Measurements from ENCODE around the gene SIMC1.

SIMC1 gene

DNA sequence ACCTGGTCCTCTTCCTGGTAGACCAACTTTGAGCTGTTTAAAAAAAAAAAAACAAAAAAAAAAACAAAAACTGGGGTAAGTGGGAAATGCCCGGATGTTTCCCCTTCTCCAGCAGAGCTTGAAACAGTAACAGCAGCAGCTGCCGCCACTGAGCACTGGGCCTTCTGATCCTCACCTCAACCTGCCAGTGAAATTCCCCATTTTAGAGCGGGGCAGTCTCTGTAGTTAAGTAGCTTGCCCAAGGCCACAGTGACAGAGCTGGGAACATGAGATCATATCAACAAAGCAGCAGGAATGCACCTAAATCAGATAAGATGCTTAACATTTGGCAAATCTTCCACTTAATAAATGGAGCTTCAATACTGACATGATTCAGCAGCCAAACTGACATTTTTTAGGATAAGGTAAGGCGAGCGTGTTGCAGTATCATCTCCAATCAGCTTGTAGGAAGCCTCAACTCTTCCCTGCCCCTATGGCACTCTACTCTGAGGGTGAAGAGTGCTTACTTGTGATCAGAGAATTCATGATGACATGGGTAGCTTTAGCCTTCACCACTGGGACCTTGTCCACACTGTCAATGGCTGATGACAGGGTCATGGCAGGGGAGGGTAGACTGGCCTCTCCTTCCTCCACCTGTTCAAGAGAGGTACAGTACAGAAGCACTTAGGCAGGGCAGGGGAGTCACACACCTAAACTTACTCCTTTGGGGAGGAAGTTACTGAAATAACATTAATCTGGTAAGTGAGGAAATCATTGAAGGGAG, 114.1 kb downstream of the SIMC1 start:
- no peak; the same call in 2 of the 3 replicates for ATAC-seq
- TF ChIP-seq TCF4 (CRISPR knock-in tag; IDR thresholded peaks at IDR 0.05; ENCODE audit: borderline replicate concordance) (no peak), ZFP3 (CRISPR knock-in tag; IDR thresholded peaks at IDR 0.05) (no peak), GLIS3 (CRISPR knock-in tag; IDR thresholded peaks at IDR 0.05) (no peak), RARB (CRISPR knock-in tag; IDR thresholded peaks at IDR 0.05) (no peak), OSR1 (CRISPR knock-in tag; IDR thresholded peaks at IDR 0.05) (no peak), ESRRG (CRISPR knock-in tag; IDR thresholded peaks at IDR 0.05) (no peak), TOX (CRISPR knock-in tag; IDR thresholded peaks at IDR 0.05; ENCODE audit: borderline replicate concordance) (no peak), SNAI2 (CRISPR knock-in tag; IDR thresholded peaks at IDR 0.05) (no peak), ARNTL (CRISPR knock-in tag; IDR thresholded peaks at IDR 0.05; ENCODE audit: borderline replicate concordance, low read depth) (no peak)
- TF ChIP-seq, protein P1, sequence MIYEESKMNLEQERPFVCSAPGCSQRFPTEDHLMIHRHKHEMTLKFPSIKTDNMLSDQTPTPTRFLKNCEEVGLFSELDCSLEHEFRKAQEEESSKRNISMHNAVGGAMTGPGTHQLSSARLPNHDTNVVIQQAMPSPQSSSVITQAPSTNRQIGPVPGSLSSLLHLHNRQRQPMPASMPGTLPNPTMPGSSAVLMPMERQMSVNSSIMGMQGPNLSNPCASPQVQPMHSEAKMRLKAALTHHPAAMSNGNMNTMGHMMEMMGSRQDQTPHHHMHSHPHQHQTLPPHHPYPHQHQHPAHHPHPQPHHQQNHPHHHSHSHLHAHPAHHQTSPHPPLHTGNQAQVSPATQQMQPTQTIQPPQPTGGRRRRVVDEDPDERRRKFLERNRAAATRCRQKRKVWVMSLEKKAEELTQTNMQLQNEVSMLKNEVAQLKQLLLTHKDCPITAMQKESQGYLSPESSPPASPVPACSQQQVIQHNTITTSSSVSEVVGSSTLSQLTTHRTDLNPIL (CRISPR knock-in tag; IDR thresholded peaks at IDR 0.05; ENCODE audit: low read depth) = no peak
- TF ChIP-seq, protein P2, sequence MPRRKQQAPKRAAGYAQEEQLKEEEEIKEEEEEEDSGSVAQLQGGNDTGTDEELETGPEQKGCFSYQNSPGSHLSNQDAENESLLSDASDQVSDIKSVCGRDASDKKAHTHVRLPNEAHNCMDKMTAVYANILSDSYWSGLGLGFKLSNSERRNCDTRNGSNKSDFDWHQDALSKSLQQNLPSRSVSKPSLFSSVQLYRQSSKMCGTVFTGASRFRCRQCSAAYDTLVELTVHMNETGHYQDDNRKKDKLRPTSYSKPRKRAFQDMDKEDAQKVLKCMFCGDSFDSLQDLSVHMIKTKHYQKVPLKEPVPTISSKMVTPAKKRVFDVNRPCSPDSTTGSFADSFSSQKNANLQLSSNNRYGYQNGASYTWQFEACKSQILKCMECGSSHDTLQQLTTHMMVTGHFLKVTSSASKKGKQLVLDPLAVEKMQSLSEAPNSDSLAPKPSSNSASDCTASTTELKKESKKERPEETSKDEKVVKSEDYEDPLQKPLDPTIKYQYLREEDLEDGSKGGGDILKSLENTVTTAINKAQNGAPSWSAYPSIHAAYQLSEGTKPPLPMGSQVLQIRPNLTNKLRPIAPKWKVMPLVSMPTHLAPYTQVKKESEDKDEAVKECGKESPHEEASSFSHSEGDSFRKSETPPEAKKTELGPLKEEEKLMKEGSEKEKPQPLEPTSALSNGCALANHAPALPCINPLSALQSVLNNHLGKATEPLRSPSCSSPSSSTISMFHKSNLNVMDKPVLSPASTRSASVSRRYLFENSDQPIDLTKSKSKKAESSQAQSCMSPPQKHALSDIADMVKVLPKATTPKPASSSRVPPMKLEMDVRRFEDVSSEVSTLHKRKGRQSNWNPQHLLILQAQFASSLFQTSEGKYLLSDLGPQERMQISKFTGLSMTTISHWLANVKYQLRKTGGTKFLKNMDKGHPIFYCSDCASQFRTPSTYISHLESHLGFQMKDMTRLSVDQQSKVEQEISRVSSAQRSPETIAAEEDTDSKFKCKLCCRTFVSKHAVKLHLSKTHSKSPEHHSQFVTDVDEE (CRISPR knock-in tag; IDR thresholded peaks at IDR 0.05) = no peak
- TF ChIP-seq, protein P3, sequence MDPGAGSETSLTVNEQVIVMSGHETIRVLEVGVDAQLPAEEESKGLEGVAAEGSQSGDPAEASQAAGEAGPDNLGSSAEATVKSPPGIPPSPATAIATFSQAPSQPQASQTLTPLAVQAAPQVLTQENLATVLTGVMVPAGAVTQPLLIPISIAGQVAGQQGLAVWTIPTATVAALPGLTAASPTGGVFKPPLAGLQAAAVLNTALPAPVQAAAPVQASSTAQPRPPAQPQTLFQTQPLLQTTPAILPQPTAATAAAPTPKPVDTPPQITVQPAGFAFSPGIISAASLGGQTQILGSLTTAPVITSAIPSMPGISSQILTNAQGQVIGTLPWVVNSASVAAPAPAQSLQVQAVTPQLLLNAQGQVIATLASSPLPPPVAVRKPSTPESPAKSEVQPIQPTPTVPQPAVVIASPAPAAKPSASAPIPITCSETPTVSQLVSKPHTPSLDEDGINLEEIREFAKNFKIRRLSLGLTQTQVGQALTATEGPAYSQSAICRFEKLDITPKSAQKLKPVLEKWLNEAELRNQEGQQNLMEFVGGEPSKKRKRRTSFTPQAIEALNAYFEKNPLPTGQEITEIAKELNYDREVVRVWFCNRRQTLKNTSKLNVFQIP (CRISPR knock-in tag; IDR thresholded peaks at IDR 0.05; ENCODE audit: borderline replicate concordance, low read depth) = no peak

DNA sequence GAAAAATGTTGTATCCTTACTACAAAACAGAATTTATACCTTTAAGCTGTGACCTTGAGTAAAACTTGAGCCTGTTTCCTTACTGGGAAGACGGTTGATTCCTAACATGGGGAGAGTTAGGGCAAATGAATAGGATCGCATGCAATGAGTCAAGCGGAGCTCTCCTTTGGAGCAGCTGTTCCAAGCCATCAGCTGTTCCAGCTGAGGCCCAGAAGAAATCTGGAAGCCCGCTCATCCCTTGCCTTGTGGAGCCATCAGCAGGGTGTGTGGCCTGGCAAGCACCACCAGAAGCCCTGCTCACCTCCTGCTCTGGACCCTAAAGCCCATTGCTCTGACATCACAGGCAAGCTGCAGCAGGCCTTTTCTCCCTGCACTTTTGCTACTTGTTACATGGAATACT, 115.3 kb downstream of the SIMC1 start:
- no peak for ATAC-seq
- TF ChIP-seq RARB (CRISPR knock-in tag; IDR thresholded peaks at IDR 0.05) (no peak), ARNTL (CRISPR knock-in tag; IDR thresholded peaks at IDR 0.05; ENCODE audit: borderline replicate concordance, low read depth) (no peak), ISL1 (CRISPR knock-in tag; IDR thresholded peaks at IDR 0.05) (no peak), CSDC2 (CRISPR knock-in tag; IDR thresholded peaks at IDR 0.05) (no peak), TOX (CRISPR knock-in tag; IDR thresholded peaks at IDR 0.05; ENCODE audit: borderline replicate concordance) (no peak), ZFP3 (CRISPR knock-in tag; IDR thresholded peaks at IDR 0.05) (no peak), ZNF8 (CRISPR knock-in tag; IDR thresholded peaks at IDR 0.05) (no peak)

DNA sequence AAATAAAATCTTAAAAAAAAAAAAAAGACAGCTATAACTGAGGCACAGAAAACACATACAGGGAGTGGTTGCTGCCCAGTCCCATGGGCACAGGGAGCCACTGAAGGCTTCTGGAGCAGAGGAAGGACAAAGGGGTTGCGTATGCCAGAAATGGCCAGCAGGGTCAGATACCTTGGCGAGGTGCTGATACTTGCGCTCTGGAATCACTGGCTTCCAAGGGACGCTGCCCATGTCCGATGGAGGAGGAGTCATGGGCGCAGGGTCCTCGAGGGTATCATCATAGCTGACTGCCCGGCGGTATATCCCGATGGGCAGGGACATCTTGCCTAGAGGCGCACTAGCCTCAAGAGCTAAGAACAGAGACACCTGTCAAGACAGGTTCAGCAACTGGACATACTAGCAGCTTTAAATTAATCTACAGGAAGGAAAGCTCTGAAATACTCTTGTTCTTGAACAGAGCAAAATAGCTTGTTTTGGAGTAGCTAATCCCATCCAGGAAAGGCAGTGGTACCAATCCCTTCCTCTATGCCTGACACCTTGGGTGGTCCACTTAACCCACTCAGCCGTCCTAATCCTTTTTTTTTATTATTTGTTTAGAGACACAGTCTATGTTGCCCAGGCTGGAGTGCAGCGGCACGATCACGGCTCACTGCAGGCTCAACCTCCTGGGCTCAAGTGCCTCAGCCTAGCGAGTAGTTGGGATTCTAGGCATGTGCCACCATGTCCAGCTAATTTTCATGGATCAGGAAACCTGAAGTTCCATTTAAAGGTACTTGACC, 117.4 kb downstream of the SIMC1 start:
- ATAC-seq = no peak

DNA sequence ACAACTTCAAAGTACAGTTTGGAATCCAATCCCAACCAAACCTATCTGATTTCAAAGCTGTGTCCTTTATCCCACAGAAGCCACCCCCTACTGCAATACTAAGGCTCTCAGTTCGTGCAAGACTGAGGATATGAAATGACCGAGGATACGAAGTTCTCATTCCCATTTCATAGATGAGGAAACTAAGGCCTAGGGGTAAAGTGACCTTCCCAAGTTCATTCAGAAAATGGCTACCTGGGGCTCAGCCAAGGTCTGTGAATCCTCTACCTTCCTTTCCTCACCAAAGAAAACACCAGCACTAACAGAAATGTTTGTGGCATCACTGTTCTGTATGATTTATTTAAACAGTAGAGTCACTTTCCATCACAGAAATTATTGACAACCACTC, 117.9 kb downstream of the SIMC1 start:
- TF ChIP-seq TOX (CRISPR knock-in tag; IDR thresholded peaks at IDR 0.05; ENCODE audit: borderline replicate concordance) (no peak), ZFP30 (CRISPR knock-in tag; IDR thresholded peaks at IDR 0.05) (no peak), PPARA (CRISPR knock-in tag; IDR thresholded peaks at IDR 0.05; ENCODE audit: borderline replicate concordance) (no peak)
- no peak for ATAC-seq

More for the DNA sequence above, 117.4 kb downstream of the SIMC1 start:
- TF ChIP-seq GLIS3 (CRISPR knock-in tag; IDR thresholded peaks at IDR 0.05) (no peak), CSDC2 (CRISPR knock-in tag; IDR thresholded peaks at IDR 0.05) (no peak)

DNA sequence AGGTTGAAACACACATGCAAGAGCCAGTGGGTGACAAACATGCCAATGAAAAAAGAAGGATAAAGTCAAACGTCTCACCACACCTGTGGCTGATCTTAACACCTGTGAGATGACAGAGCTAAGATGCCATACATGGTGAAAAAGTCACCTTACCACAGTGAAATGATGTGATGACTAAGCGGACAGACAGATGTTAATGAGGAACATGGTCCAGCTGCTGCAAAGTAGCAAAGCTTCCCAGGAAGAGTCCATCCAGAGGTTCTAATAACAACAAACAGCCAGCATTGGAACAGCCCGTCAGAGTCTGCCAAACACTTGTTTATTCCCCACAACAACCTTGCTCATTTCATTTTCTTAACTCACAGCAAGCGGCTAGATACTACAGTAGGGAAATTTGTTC, 121.4 kb downstream of the SIMC1 start:
- ATAC-seq = no peak
- TF ChIP-seq RARB (CRISPR knock-in tag; IDR thresholded peaks at IDR 0.05) = no peak
- TF ChIP-seq, protein P4, sequence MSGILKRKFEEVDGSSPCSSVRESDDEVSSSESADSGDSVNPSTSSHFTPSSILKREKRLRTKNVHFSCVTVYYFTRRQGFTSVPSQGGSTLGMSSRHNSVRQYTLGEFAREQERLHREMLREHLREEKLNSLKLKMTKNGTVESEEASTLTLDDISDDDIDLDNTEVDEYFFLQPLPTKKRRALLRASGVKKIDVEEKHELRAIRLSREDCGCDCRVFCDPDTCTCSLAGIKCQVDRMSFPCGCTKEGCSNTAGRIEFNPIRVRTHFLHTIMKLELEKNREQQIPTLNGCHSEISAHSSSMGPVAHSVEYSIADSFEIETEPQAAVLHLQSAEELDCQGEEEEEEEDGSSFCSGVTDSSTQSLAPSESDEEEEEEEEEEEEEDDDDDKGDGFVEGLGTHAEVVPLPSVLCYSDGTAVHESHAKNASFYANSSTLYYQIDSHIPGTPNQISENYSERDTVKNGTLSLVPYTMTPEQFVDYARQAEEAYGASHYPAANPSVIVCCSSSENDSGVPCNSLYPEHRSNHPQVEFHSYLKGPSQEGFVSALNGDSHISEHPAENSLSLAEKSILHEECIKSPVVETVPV (CRISPR knock-in tag; IDR thresholded peaks at IDR 0.05) = no peak
- no peak for TF ChIP-seq OSR1 (CRISPR knock-in tag; IDR thresholded peaks at IDR 0.05)
- TF ChIP-seq ISL1 (CRISPR knock-in tag; IDR thresholded peaks at IDR 0.05) = no peak
- no peak for TF ChIP-seq BACH2 (CRISPR knock-in tag; IDR thresholded peaks at IDR 0.05; ENCODE audit: borderline replicate concordance)
- no peak for TF ChIP-seq CSDC2 (CRISPR knock-in tag; IDR thresholded peaks at IDR 0.05)
- TF ChIP-seq, protein P1 (CRISPR knock-in tag; IDR thresholded peaks at IDR 0.05; ENCODE audit: low read depth) = no peak
- no peak for TF ChIP-seq ZFP3 (CRISPR knock-in tag; IDR thresholded peaks at IDR 0.05)
- TF ChIP-seq, protein P3 (CRISPR knock-in tag; IDR thresholded peaks at IDR 0.05; ENCODE audit: borderline replicate concordance, low read depth) = no peak
